Activated CD4-positive, alpha-beta T cell treated with anti-CD3 and anti-CD28 coated beads, Interleukin-2, amount 50 U/mL, for 24 hours (primary cell): ENCODE data around the gene FBXW7.
A peak's percentile ranks its signal among the peaks of the same experiment; 100 is the strongest.

ENCODE experiments used
- DNase-seq, 2 donors: peaks; one replicate each; pipeline ENCODE4 v3.0.0-alpha.2; 2020; ENCODE audit warnings: low read depth in 1 of 2, low spot score in 1 of 2

The FBXW7 gene

GRCh38 chr4:152431291-152431690, 104.6 kb downstream of the FBXW7 start:
- DNase-seq = no peak

DNA sequence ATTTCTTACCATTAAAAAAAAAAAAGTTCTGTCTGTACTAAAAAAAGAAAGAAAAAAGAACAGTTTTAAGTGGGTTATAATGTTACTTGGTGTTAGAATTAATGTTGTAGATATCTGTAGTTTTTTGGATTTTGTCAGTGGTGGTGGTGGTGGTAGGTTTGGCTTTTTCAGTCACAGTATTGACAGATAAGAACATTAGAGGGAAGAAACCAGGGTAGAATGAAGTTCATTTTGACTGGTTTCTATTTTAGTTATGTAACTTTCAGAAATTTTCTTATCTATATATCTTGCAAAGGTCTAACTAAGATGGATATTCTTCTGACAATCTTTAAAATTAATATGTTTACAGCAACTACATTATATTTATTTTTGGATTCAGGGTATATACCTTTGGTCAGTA, 105.4 kb downstream of the FBXW7 start:
- no peak for DNase-seq

DNA sequence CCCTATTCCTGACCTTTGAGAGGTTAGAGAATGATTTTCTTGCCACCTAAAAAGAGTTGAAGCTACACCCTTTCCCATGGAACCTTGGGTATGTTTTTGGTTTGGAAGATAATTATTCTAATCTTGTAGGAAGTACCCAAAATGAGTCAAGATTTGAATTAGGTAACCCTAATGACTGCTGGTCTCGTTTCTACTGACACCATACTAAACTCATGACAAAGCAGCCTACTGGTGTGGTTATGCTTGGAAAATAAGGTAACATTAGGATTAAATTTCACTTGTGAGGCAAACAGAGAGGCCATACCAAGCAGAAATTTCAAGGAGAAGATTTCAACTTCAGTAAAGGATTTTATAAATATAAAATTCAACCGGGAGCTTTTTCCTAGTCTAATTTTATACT, 107.9 kb downstream of the FBXW7 start:
- DNase-seq = no peak

DNA sequence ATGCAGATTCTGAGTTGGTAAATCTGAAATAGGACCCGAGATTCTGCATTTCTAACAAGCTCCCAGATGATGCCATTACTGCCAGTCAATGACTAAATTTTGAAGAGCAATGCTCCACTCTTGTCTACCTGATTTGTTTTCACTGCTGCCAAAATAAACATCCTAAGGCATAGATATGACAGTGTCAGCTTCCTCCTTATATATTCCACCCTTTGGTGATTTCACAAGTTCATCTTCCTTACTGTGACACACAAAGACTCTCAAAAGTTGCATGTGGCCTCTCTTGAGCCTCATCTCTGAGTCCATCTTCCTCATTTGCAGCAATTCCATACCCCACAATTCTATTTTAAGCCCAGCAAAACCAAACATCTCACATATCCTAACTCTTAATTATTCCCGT, 110.9 kb downstream of the FBXW7 start:
- no peak for DNase-seq

DNA sequence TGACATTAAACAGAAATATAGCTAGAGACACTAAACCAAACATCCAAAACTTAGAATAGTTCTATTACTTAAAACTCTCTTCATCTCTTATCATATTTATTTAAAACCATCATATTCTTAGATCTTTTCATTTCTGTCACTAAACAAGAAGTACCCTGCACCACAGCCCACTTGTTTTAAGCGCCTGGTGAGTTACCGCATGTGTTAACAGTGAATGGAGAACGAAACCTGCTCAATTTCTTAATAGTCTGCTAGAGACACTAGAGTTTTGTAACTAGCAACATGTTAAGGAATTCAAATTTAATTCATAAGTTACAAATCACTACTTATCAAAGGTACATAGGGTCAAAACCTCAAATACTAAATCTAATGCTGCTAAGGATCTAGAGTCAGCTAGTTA, 111.5 kb downstream of the FBXW7 start:
- no peak for DNase-seq

DNA sequence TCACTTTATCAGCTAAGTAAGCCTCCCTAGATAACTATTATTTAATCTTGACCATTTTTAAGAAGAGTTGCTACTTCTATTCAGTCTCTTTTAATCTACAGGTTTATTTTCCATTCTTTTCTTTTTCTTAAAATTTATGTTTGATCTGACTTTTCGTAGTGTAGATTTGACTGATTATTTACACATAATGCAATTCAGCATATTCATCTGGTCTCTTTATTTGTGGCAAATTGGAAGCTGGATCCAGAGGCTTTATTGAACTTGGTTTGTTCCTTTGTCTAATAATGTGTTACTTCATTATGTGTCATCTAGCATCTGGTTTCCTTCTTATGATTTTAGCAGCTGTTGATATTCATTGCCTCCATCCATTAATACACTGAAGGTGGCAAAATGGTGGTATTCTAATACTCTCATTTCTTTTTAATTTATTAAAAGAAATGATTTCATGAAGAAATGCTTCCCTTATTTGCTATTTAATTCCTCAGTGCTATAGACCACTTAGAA, 113.0 kb downstream of the FBXW7 start:
- DNase-seq = no peak

DNA sequence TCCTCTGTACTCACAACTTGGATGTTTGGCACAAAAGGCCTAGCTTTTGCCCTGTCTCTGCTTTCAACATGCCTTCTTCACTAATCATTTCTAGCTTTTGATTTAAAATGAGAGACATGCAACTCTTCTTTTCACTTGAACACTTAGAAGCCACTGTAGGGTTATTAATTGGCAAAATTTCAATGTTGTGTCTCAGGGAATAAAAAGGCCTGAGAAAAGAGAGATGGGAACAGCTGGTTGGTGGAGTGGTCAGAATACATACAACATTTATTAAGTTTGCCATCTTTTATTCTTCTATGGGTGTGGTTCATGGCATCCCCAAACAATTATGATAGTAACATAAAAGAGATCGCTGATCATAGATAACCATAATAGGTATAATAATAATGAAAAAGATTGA, 114.3 kb downstream of the FBXW7 start:
- no peak for DNase-seq

DNA sequence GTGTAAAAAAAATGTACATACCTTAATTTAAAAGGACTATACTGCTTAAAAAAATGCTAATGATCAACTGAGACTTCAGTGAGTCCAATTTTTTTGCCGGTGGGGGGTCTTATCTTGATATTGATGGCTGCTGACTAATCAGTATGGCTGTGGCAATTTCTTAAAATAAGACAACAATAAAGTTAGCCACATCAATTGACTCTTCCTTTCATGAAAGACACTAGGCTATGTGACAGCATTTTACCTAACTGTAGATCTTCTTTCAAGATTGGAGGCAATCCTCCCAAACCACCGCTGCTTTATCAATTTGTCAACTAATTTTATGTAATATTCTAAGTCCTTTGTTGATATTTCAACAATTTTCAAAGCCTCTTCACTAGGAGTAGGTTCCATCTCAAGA, 116.1 kb downstream of the FBXW7 start:
- DNase-seq = no peak

DNA sequence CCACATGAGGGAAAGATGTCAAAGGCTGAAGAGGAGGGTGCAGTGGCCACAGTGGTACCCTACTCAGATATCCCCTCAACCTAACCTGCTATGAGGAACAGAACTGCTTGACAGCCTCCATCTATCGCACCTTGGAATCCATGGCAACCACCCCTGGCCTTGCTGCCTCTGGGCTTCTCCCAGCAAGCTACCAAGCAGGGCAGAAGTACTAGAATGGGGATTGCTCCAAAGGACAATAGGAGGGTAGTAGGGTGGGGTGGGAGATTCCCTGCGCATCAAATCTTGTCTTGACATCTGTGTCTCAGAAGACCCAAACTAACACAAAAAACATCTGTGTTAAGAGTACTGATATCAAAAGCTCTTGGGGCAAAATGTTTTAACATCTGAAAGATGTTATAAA, 118.2 kb downstream of the FBXW7 start:
- DNase-seq = no peak

DNA sequence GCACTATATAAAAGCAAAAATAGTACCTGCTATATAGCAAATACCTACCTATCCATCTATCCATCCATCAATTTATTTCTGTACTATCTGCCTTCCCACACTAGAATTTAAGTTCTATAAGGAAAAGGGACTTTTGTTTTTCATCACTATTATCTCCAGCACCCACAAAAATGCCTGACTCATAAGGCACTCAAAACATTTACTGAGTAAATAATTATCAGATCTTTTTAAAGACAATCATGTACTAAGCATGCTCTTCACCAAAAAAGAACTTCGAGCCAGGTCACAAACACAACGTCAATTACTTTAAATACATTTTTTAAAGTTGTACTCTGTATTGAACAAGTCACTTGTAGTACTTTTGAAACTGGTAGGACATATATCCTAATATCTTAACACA, 119.9 kb downstream of the FBXW7 start:
- DNase-seq = no peak

DNA sequence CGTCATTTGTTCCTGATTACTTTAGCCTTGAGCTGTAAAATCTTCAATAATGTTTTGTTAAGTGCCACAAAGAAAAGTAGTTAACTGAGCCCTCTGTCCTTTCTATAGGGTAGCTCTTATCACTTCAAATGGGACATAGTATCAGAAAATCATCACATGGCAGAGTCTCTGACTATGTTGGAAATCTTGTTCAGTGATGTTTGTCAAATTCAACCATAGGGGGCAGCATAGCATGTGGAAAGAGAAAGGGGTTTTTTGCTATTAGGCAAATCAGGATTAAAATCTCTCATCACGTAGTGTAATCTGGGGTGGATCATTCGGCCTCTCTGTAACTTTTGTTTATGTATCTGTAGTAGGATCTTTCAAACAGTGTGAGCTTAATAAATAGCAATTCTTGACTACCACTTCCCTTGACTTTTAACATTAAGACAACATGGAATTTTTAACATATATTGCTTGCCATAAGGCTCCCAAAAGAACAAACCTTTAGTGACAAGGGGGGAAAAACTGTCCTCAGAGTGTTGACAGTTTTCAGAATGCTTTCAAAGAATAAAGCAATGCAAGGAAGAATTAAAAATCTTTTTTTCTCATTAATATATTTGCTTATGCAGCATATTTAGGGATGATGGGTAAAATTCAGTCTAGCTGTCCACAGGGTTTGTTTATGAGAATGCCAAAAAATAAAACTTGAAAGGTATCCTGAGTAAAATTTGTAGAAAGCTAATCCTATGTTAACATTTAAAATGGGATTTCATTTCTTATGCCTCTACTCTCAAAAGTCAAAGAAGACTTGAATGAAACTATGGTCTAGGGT, 127.2 kb downstream of the FBXW7 start:
- DNase-seq = peak in 1 of 2 donors; percentile 15

DNA sequence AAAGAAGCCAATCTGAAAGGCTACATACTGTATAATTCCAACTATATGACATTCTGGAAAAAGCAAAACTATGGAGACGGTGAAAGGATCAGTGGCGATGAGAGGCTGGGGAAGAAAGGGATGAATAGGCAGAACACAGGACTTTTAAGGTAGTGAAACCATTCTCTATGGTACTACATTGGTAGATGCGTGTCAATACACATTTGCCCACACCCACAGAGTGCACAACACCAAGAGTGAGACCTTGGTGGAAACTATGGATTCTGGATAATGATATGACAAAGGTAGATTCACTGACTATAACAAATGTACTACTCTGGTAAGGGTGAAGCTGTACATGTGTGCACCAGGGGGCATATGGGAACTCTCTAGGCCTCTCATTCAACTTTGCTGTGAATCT, 134.5 kb downstream of the FBXW7 start:
- no peak for DNase-seq

DNA sequence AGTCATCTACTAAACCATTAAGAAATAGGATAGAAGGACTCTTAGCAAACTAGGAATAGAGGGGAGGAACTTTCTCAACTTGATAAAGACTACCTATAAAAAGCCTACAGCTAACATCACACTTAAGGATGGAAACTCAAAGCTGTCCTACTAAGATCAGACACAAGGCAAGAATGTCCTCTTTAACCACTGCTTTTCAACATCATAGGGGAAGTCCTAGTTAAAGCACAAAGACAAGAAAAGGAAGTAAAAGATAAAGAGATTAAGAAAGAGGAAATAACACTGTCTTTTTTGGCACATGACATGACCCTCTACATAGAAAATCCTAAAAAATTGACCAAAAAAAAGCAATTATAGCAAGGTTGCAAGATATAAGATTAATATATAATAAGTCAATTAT, 136.6 kb downstream of the FBXW7 start:
- no peak for DNase-seq

DNA sequence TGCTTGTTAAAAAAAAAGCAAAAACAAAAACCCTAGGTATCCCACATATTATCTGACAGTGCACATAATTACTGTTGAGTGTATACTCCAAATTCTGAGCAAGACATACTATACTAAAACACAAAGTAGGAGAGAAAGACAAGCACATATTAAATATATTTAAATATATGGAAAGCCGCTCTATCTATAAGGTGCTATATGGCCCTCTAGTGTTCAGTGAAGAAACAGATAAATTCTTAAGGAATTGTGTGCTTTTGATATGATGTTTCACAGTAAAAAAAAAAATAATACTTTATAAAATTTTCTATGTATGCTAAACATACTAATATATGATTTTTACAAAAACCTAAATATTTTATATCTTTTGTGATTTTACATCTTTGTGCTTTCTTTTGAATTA, 137.8 kb downstream of the FBXW7 start:
- DNase-seq = no peak

- DNase-seq = no peak
Observed at GRCh38 chr4:152394791-152395190, 141.1 kb downstream of the FBXW7 start.

DNA sequence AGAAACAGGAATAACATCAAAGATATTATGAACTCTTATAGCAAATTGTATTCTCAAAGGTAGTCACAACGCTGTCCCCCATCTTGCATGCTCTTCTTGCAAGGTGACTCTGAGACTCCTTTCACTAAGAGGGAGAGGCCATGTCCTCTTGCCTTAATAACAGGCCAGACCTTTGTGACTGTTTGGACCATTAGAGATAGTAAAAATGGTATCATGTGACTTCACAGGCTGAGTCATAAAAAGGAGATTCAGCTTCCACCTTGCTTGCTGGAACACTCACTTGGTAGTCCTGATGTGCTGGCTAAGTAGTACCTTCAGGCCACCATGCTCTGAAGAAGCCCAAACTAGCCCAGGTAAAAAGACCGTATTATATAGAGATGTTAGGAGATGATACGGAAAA, 143.8 kb downstream of the FBXW7 start:
- DNase-seq = no peak

DNA sequence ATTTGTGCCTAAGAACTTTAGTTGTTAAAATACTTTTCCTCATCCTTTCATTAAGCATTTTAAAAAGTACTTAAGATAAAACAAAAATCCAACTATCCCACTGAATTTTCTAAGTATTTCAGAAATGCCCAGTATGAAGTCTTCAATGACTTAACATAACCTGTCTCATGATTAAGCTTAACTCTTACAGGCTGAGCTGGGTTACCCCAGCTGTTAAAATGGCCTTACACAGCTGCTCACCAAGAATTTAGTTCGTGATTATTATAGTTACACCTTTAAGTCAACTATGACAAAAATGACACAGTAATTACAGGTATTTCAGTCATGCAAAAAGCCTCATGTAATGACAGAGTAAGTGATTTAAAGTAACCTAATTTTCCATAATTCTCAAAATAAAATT, 145.7 kb downstream of the FBXW7 start:
- no peak for DNase-seq

DNA sequence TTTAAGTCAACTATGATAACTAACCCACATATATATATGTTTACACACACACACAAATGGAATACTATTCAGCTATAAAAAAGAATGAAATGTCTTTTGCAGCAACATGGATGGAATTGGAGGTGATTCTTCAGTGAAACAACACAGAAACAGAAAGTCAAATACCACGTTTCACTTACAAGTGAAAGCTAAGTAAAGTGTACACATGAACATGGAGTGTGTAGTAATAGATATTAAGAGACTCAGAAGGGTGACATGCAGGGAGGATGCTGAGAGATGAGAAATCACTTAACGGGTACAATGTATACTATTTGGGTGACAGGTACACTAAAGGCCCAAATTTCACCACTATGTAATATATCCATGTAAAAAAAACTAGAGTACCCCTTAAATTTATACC, 146.5 kb downstream of the FBXW7 start:
- no peak for DNase-seq

GRCh38 chr4:152385551-152385950, 150.3 kb downstream of the FBXW7 start:
- DNase-seq = no peak

DNA sequence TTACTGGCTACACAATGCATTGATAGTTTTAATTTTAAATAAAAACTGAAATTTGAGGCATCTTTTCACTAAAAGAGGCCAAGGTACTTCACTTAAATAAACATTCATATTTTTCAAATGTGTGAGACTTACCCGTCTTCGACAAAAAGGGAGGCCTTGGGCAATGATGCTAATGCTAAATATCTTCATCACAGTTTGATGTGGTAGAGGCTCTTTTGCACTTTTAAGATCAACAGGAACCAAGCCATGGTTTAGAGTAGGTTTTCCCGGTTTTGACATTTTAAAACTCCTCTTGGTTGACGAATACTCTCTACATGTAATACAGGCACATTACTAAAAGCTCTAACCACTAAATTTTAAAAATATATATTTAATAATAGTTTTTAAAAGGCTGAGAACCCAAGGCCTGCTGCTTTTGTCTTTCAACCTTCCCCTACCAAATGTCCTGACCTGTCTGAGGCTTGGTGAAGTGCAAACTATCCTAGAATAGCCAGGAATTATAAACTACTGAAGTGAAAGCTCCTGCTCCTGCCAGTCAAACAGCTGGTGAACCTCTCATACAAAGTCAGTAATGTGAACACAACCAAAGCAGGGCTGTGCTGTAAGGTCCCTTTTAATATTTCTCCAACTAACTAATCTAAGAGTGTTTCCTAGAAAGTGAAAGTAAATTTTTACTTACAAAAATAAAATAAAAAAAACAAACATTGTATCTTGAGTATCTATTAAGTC, 153.7 kb downstream of the FBXW7 start:
- no peak for DNase-seq

GRCh38 chr4:152380919-152381318, 155.0 kb downstream of the FBXW7 start:
- no peak for DNase-seq

DNA sequence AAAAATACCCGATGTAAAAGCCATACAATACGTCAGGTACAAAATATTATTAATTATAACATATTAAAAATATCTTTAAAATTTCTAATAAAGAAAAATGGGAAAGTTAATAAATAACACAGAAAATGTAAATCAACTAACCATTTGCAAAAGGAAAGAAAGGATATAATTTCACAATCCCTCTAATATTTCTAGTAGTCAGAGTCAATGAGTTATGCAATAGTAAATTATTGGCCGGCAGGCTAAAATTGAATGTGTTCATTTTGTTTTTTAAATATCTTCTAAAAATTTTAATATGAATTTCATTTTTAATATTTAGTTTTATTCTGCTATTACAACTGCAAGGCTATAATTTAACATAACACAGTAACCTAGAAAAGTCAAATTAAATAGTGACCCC, 155.7 kb downstream of the FBXW7 start:
- DNase-seq = no peak
